A549 (cell line): ENCODE results near the gene PAK1. TPM values are rescaled to one million over a fixed set of nuclear protein-coding genes. Genes with fewer than 3 reads are reported as not detected.

Experiments used
- ATAC-seq, 2 experiments: fragments of 200-7000 bp in 1 of 2; fragments of >200 bp in 1 of 2; cut with Nextera tagmentation in 1 of 2; cut with Tn5 transposase in 1 of 2; 3 replicates each; pipeline versions ENCODE4 v1.8.0 to v1.9.1; 2018 to 2020; ENCODE audit warnings: mild to moderate bottlenecking in 1 of 2, moderate library complexity in 1 of 2
- CTCF ChIA-PET: fragments of 300-600 bp; sonication (Branson Sonifier 250); formaldehyde crosslinking; extraction: SDS; loops from one replicate; lab custom pipeline; 2021; ENCODE audit warnings: antibody characterized with exemption, inconsistent platforms; lab: Yijun Ruan, JAX
- POLR2A ChIA-PET: fragments of 350-600 bp; formaldehyde crosslinking; extraction: SDS; loops from one replicate; lab custom pipeline; 2021; ENCODE audit warnings: antibody characterized with exemption, inconsistent platforms; lab: Yijun Ruan, JAX
- DNase-seq, 2 experiments: peaks; one replicate each; pipeline versions ENCODE4 v3.0.0 to v3.0.0-alpha.2; 2011 to 2016; ENCODE audit warnings: low read depth in 1 of 2, low spot score in 1 of 2
- FAIRE-seq: peaks from 2 replicates; lab custom pipeline; 2011; peaks lifted over from hg19 to GRCh38; lab: Jason Lieb, UNC
- H3K27ac ChIP-seq, 2 experiments: fragments of >200 bp; sonication (Bioruptor Twin); formaldehyde crosslinking; 3 replicates each; pipeline ENCODE4 v1.5.1; 2016 to 2017
- H3K4me1 ChIP-seq: fragments of >200 bp; sonication (Bioruptor Twin); formaldehyde crosslinking; 3 replicates; pipeline ENCODE4 v1.6.1; 2016
- H3K4me2 ChIP-seq: fragments of >200 bp; sonication (Bioruptor Twin); formaldehyde crosslinking; 3 replicates; pipeline ENCODE4 v1.6.1; 2016
- H3K4me3 ChIP-seq: fragments of >200 bp; sonication (Bioruptor Twin); formaldehyde crosslinking; 3 replicates; pipeline ENCODE4 v1.5.1; 2016
- H3K9me3 ChIP-seq: fragments of >200 bp; sonication (Bioruptor Twin); formaldehyde crosslinking; 3 replicates; pipeline ENCODE4 v1.6.1; 2016
- BHLHE40 ChIP-seq: IDR thresholded peaks from 2 replicates; pipeline ENCODE4 v1.6.1; 2012; ENCODE audit warnings: low read depth, low read length, inconsistent platforms
- CBX2 ChIP-seq: fragments of 200-600 bp; sonication (generic); IDR thresholded peaks from 2 replicates; pipeline ENCODE4 v1.6.1; 2016; ENCODE audit warnings: low read depth, mild to moderate bottlenecking, borderline replicate concordance
- EHMT2 ChIP-seq: fragments of 200-600 bp; sonication (generic); IDR thresholded peaks from 2 replicates; pipeline ENCODE4 v1.6.1; 2016; ENCODE audit warnings: antibody characterized with exemption, low read depth, mild to moderate bottlenecking, moderate library complexity
- EP300 ChIP-seq, 2 experiments: fragments of >200 bp; sonication (Bioruptor Twin); formaldehyde crosslinking; IDR thresholded peaks; 2 replicates in 1 of 2; 3 replicates in 1 of 2; pipeline ENCODE4 v1.6.1; 2016 to 2017
- ESRRA ChIP-seq: fragments of 150-350 bp; IDR thresholded peaks from 2 replicates; pipeline ENCODE4 v1.6.1; 2014; ENCODE audit warnings: mild to moderate bottlenecking, low read length, borderline replicate concordance
- GATA3 ChIP-seq: IDR thresholded peaks from 2 replicates; pipeline ENCODE4 v1.6.1; 2012; ENCODE audit warnings: borderline replicate concordance
- HDAC2 ChIP-seq: fragments of 200-600 bp; sonication (generic); IDR thresholded peaks from 2 replicates; pipeline ENCODE4 v1.6.1; 2016
- HOXA7 ChIP-seq: fragments of 250-450 bp; sonication (Bioruptor Pico); IDR thresholded peaks from 2 replicates; pipeline ENCODE4 v1.5.0; 2020; ENCODE audit warnings: mild to moderate bottlenecking, moderate library complexity
- HOXB5 ChIP-seq: fragments of 250-450 bp; sonication (Bioruptor Pico); IDR thresholded peaks from 2 replicates; pipeline ENCODE4 v1.5.0; 2020; ENCODE audit warnings: mild to moderate bottlenecking, moderate library complexity
- KDM1A ChIP-seq: fragments of 200-600 bp; sonication (generic); IDR thresholded peaks from 2 replicates; pipeline ENCODE4 v1.6.1; 2016; ENCODE audit warnings: low read depth, mild to moderate bottlenecking
- MAFK ChIP-seq: fragments of 450-650 bp; IDR thresholded peaks from 2 replicates; pipeline ENCODE4 v1.6.1; 2014; ENCODE audit not compliant: partially characterized antibody
- PHF8 ChIP-seq: fragments of 200-600 bp; sonication (generic); IDR thresholded peaks from 2 replicates; pipeline ENCODE4 v1.6.1; 2016; ENCODE audit warnings: low read depth, mild to moderate bottlenecking, antibody characterized with exemption, moderate library complexity, borderline replicate concordance
- POLR2AphosphoS2 ChIP-seq: conservative IDR thresholded peaks from 2 replicates; pipeline ENCODE4 v1.6.1; 2012; ENCODE audit warnings: low read length, improper control_type of control experiment, inconsistent platforms
- RARB ChIP-seq: fragments of 250-450 bp; sonication (Bioruptor Pico); IDR thresholded peaks from 2 replicates; pipeline ENCODE4 v1.8.0; 2021; ENCODE audit warnings: mild to moderate bottlenecking, moderate library complexity
- SMC3 ChIP-seq: fragments of >200 bp; sonication (Bioruptor Twin); formaldehyde crosslinking; IDR thresholded peaks from 3 replicates; pipeline ENCODE4 v1.6.1; 2018; ENCODE audit warnings: inconsistent platforms
- ZFP36 ChIP-seq: fragments of 450-650 bp; IDR thresholded peaks from 2 replicates; pipeline ENCODE4 v1.6.1; 2014; ENCODE audit warnings: borderline replicate concordance; ENCODE audit not compliant: partially characterized antibody
- ZNF302 ChIP-seq: fragments of 250-450 bp; sonication (Bioruptor Pico); IDR thresholded peaks from 2 replicates; pipeline ENCODE4 v1.9.0; 2021; ENCODE audit warnings: inconsistent platforms, mild to moderate bottlenecking, moderate library complexity
- ZSCAN20 ChIP-seq: fragments of 250-450 bp; sonication (Bioruptor Pico); IDR thresholded peaks from 2 replicates; pipeline ENCODE4 v1.8.0; 2022; ENCODE audit warnings: mild to moderate bottlenecking, moderate library complexity
- WGBS: methylation state at CpG from one replicate; pipeline ENCODE4 v1.1.6; 2017; ENCODE audit errors: missing lambda C conversion rate; 5-methylcytosine and 5-hydroxymethylcytosine counted together
- polyA plus RNA-seq, 4 experiments: library from polyadenylated mRNA; depleted of rRNA in 3 of 4; stranded (reverse); fragments of >200 nt; fragmentation: RNase III in 1 of 4; extraction: RNeasy Plus Mini Kit Qiagen cat#74134 plus additional on column Dnase treatment in 1 of 4; gene quantifications; 2 replicates in 3 of 4; 3 replicates in 1 of 4; pipeline ENCODE4 v1.2.3, GENCODE V29; 2011 to 2017
- TF ChIP-seq, protein P1 (sequence below): fragments of 250-450 bp; sonication (Bioruptor Pico); IDR thresholded peaks from 2 replicates; pipeline ENCODE4 v1.5.0; 2021; ENCODE audit warnings: mild to moderate bottlenecking, moderate library complexity, borderline replicate concordance
- TF ChIP-seq, protein P2 (sequence below): fragments of 450-650 bp; IDR thresholded peaks from 2 replicates; pipeline ENCODE4 v1.6.1; 2014; ENCODE audit warnings: antibody characterized with exemption
- TF ChIP-seq, protein P3 (sequence below): fragments of >200 bp; sonication (Bioruptor Twin); formaldehyde crosslinking; IDR thresholded peaks from 3 replicates; pipeline ENCODE4 v1.6.1; 2016
- TF ChIP-seq, protein P4 (sequence below): fragments of 250-450 bp; sonication (Bioruptor Pico); IDR thresholded peaks from 2 replicates; pipeline ENCODE4 v1.5.0; 2020; ENCODE audit warnings: low read depth, mild to moderate bottlenecking, moderate library complexity
- TF ChIP-seq, protein P5 (sequence below): IDR thresholded peaks from 2 replicates; pipeline ENCODE4 v1.6.1; 2012; ENCODE audit warnings: low read depth, borderline replicate concordance

PAK1 gene
- polyA plus RNA-seq, 2 of the 4 experiments (the other 2 are of a cell fraction) = 20.6 to 60.7 TPM

DNA sequence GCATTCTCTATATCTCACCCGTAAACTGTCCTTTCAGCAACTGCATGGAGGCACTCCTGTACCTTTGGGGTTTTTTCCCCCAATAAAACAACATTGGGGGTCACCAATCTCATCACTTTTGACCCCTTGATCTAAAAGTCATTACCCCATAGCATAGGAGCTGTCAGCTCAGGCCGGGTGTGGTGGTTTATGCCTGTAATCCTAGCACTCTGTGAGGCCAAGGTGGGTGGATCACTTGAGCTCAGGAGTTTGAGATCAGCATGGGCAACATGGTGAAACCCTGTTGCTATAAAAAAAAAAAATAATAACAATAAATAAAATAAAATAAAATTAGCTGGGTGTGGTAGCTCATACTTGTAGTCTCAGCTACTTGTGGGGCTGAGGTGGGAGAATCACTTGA, 155.3 kb downstream of the PAK1 start:
- 67% methylated on average over 2 of the region's 2 CpGs for WGBS
- ATAC-seq = no peak
- POLR2A ChIA-PET = no interaction called here
- no peak overlapping the region for H3K4me2 ChIP-seq
- TF ChIP-seq POLR2AphosphoS2 (no peak), ESRRA (no peak), HOXB5 (no peak), HOXA7 (CRISPR knock-in tag) (no peak), HDAC2 (no peak), KDM1A (no peak), BHLHE40 (no peak), RARB (CRISPR knock-in tag) (no peak), EP300 (IDR thresholded peaks at IDR 0.05) (no peak), SMC3 (no peak), ZFP36 (no peak), ZSCAN20 (no peak)
- TF ChIP-seq, protein P1, sequence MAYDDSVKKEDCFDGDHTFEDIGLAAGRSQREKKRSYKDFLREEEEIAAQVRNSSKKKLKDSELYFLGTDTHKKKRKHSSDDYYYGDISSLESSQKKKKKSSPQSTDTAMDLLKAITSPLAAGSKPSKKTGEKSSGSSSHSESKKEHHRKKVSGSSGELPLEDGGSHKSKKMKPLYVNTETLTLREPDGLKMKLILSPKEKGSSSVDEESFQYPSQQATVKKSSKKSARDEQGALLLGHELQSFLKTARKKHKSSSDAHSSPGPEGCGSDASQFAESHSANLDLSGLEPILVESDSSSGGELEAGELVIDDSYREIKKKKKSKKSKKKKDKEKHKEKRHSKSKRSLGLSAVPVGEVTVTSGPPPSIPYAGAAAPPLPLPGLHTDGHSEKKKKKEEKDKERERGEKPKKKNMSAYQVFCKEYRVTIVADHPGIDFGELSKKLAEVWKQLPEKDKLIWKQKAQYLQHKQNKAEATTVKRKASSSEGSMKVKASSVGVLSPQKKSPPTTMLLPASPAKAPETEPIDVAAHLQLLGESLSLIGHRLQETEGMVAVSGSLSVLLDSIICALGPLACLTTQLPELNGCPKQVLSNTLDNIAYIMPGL (CRISPR knock-in tag) = no peak
- TF ChIP-seq, protein P2, sequence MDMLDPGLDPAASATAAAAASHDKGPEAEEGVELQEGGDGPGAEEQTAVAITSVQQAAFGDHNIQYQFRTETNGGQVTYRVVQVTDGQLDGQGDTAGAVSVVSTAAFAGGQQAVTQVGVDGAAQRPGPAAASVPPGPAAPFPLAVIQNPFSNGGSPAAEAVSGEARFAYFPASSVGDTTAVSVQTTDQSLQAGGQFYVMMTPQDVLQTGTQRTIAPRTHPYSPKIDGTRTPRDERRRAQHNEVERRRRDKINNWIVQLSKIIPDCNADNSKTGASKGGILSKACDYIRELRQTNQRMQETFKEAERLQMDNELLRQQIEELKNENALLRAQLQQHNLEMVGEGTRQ = no peak
- TF ChIP-seq, protein P3, sequence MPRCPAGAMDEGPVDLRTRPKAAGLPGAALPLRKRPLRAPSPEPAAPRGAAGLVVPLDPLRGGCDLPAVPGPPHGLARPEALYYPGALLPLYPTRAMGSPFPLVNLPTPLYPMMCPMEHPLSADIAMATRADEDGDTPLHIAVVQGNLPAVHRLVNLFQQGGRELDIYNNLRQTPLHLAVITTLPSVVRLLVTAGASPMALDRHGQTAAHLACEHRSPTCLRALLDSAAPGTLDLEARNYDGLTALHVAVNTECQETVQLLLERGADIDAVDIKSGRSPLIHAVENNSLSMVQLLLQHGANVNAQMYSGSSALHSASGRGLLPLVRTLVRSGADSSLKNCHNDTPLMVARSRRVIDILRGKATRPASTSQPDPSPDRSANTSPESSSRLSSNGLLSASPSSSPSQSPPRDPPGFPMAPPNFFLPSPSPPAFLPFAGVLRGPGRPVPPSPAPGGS = no peak
- TF ChIP-seq, all 56 proteins: peak for 0
- H3K4me3 ChIP-seq = no peak overlapping the region
- H3K9me3 ChIP-seq = no peaks in the 10 kb centered on the region
- DNase-seq (no peak), FAIRE-seq (no peak)
- no peak overlapping the region for H3K27ac ChIP-seq
- H3K4me1 ChIP-seq = no peaks in the 10 kb centered on the region
- CTCF ChIA-PET = interaction anchor here (0.6 kb wide), 2 partner anchors 636 to 829 kb away, joined by 3 to 4 read pairs; no protein-coding TSS in a partner anchor

DNA sequence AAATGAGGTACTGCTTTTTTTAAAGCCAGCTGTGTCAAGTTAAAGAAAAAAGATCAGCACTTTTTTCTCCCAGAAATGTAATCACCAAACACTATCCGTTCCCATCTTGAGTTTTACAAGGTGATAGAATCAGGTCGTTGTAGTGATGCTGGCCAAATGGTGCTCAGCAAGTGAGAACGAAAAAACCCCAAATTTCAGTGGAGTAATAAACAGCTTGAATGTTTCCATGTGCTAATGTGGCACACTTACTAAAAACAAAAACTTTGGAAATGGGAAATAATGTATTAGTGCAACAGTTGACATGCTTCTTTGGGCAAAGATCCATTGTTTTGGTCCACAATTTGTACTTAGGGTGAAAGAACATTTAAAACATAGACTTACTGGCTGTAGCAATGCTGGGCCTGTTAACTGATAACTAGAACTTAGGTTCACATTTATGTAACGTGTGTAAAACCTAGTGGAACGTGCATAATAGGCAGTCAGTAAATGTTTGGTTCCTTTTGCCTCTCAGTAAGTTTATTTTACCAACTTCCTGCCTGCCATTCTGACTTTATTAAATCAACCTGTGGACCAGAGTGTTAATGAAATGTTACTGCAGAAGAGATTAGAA, 157.1 kb downstream of the PAK1 start:
- no peak overlapping the region for H3K27ac ChIP-seq
- 54% methylated on average over 5 of the region's 5 CpGs for WGBS
- TF ChIP-seq EHMT2 (no peak), POLR2AphosphoS2 (no peak), CBX2 (no peak), SMC3 (no peak), ZNF302 (CRISPR knock-in tag) (no peak)
- ChIA-PET POLR2A (no interaction called here), CTCF (interaction anchor here (0.6 kb wide), 1 partner anchor 123 kb away, joined by 3 read pairs; no protein-coding TSS in a partner anchor)
- DNase-seq = no peak
- H3K4me1 ChIP-seq = no peaks in the 10 kb centered on the region
- no peaks in the 10 kb centered on the region for H3K9me3 ChIP-seq
- no peak overlapping the region for H3K4me3 ChIP-seq
- H3K4me2 ChIP-seq = no peak overlapping the region
- no peak for ATAC-seq
- FAIRE-seq = no peak

DNA sequence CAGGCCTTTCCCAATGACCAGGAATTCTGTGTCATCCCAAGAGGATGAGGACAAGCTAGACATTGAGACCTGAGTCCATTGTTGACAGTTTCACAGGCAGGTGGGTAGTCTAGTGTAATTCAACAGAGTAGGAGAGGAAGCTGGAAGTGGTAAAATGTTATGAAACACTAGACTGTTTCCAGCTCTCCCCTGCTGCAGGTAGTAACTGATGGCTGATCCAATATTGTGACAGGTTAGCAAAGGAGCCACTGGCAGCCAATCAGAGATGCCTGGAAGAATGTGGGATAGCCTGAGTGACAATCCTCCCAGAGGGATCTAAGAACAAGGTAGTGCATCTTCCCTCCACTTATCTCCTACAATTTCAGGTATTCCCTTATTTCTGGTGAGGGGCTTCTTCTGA, 161.8 kb downstream of the PAK1 start:
- H3K27ac ChIP-seq = no peak overlapping the region
- FAIRE-seq (no peak), ATAC-seq (no peak), DNase-seq (no peak)
- H3K4me1 ChIP-seq = no peaks in the 10 kb centered on the region
- H3K9me3 ChIP-seq = no peaks in the 10 kb centered on the region
- ChIA-PET POLR2A (no interaction called here), CTCF (interaction anchor here (0.8 to 1.2 kb wide), 2 partner anchors 8 to 116 kb away, joined by 3 read pairs; no protein-coding TSS in a partner anchor)
- H3K4me2 ChIP-seq = no peak overlapping the region
- no peak overlapping the region for H3K4me3 ChIP-seq
- TF ChIP-seq GATA3 (no peak), MAFK (no peak), PHF8 (no peak), ZFP36 (no peak), HOXB5 (no peak)
- TF ChIP-seq, protein P4, sequence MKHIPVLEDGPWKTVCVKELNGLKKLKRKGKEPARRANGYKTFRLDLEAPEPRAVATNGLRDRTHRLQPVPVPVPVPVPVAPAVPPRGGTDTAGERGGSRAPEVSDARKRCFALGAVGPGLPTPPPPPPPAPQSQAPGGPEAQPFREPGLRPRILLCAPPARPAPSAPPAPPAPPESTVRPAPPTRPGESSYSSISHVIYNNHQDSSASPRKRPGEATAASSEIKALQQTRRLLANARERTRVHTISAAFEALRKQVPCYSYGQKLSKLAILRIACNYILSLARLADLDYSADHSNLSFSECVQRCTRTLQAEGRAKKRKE = no peak
- TF ChIP-seq, protein P5, sequence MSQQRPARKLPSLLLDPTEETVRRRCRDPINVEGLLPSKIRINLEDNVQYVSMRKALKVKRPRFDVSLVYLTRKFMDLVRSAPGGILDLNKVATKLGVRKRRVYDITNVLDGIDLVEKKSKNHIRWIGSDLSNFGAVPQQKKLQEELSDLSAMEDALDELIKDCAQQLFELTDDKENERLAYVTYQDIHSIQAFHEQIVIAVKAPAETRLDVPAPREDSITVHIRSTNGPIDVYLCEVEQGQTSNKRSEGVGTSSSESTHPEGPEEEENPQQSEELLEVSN = no peak
